ENCODE data around the gene HLF. TPM values are rescaled to one million over a fixed set of nuclear protein-coding genes. Genes with fewer than 3 reads are reported as not detected.

The HLF gene
- total RNA-seq, 1 donor = not detected

GRCh38 chr17:55267777-55268648 is 3.3 kb downstream of the HLF start:
- no peak overlapping the region for H3K4me3 ChIP-seq (ENCODE audit: low read depth, low read length)
- no peak for TF ChIP-seq CTCF (IDR thresholded peaks at IDR 0.05; ENCODE audit: insufficient read depth, low read depth, low read length)
- DNase-seq (ENCODE audit: low read depth) = no peak

GRCh38 chr17:55268649-55269480 is 4.1 kb downstream of the HLF start:
- TF ChIP-seq CTCF (IDR thresholded peaks at IDR 0.05; ENCODE audit: insufficient read depth, low read depth, low read length) = no peak
- DNase-seq (ENCODE audit: low read depth) = no peak
- no peak overlapping the region for H3K4me3 ChIP-seq (ENCODE audit: low read depth, low read length)

- H3K4me3 ChIP-seq (ENCODE audit: low read depth, low read length) = no peak overlapping the region
- no peak for TF ChIP-seq CTCF (IDR thresholded peaks at IDR 0.05; ENCODE audit: insufficient read depth, low read depth, low read length)
- no peak for DNase-seq (ENCODE audit: low read depth)
Measured at GRCh38 chr17:55269894-55270293, 5.1 kb downstream of the HLF start.

DNA sequence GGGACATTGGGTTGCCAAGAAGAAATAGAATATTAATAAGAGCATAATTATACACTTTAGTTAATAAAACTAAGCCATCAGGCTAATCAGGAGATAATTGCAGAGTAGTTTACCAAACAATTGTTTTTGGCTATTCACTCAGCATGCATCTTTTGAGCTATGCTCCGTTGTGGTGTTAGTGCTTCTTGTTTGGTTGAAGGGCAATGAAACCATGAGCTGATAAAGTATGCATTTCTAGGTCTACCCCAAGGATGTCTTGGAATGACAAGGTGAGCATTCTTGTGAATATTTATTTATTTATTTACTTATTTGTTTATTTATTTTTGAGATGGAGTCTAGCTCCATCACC is 6.4 kb downstream of the HLF start:
- DNase-seq (ENCODE audit: low read depth) = no peak
- no peak for TF ChIP-seq CTCF (IDR thresholded peaks at IDR 0.05; ENCODE audit: insufficient read depth, low read depth, low read length)
- H3K4me3 ChIP-seq (ENCODE audit: low read depth, low read length) = no peak overlapping the region

GRCh38 chr17:55271958-55272710 is 7.4 kb downstream of the HLF start:
- no peak overlapping the region for H3K4me3 ChIP-seq (ENCODE audit: low read depth, low read length)
- DNase-seq (ENCODE audit: low read depth) = no peak
- no peak for TF ChIP-seq CTCF (IDR thresholded peaks at IDR 0.05; ENCODE audit: insufficient read depth, low read depth, low read length)

- no peak for TF ChIP-seq CTCF (IDR thresholded peaks at IDR 0.05; ENCODE audit: insufficient read depth, low read depth, low read length)
- no peak overlapping the region for H3K4me3 ChIP-seq (ENCODE audit: low read depth, low read length)
- no peak for DNase-seq (ENCODE audit: low read depth)
Measured at GRCh38 chr17:55272711-55273578, 8.2 kb downstream of the HLF start.

Measured in fibroblast of villous mesenchyme (primary cell).